HFFc6 (cell line): Measurements from ENCODE around the gene SPRED2. TPM values are rescaled to one million over a fixed set of nuclear protein-coding genes. Genes with fewer than 3 reads are reported as not detected.

Experiments
- DNase-seq: peaks from one replicate; pipeline ENCODE4 v3.0.0-alpha.2; 2018
- H3K27ac Mint-ChIP-seq: 2 replicates; pipeline ENCODE4 v1.8.0; 2020; ENCODE audit warnings: mild to moderate bottlenecking, mixed read lengths
- H3K27me3 Mint-ChIP-seq: 2 replicates; pipeline ENCODE4 v1.8.0; 2021; ENCODE audit warnings: mild to moderate bottlenecking, moderate library complexity, mixed read lengths; ENCODE audit not compliant: insufficient read depth
- H3K36me3 Mint-ChIP-seq: 2 replicates; pipeline ENCODE4 v1.8.0; 2021; ENCODE audit warnings: low read depth, mixed read lengths
- H3K4me1 Mint-ChIP-seq: 2 replicates; pipeline ENCODE4 v1.8.0; 2020; ENCODE audit warnings: low read depth, mixed read lengths
- H3K4me3 Mint-ChIP-seq: 2 replicates; pipeline ENCODE4 v1.8.0; 2020; ENCODE audit warnings: mild to moderate bottlenecking, moderate library complexity, mixed read lengths
- H3K9me3 Mint-ChIP-seq: 2 replicates; pipeline ENCODE4 v1.8.0; 2020; ENCODE audit warnings: mild to moderate bottlenecking, mixed read lengths
- CTCF ChIP-seq: fragments of 200-600 bp; sonication (generic); IDR thresholded peaks from 2 replicates; pipeline ENCODE4 v1.5.0; 2021; ENCODE audit warnings: antibody characterized with exemption, mild to moderate bottlenecking
- total RNA-seq, 6 experiments: library from RNA; stranded (reverse); fragmentation: NEBNext Ultra II Directional; extraction: Animal tissue kit (Norgen Biotek cat#: 25700); gene quantifications; 2 replicates in 1 of 6; 3 replicates in 5 of 6; pipeline ENCODE4 v1.2.3, GENCODE V29; 2021

SPRED2 gene
- total RNA-seq, 6 experiments from 2014 or later = 28.7 to 38.5 (median 33.3) TPM

DNA sequence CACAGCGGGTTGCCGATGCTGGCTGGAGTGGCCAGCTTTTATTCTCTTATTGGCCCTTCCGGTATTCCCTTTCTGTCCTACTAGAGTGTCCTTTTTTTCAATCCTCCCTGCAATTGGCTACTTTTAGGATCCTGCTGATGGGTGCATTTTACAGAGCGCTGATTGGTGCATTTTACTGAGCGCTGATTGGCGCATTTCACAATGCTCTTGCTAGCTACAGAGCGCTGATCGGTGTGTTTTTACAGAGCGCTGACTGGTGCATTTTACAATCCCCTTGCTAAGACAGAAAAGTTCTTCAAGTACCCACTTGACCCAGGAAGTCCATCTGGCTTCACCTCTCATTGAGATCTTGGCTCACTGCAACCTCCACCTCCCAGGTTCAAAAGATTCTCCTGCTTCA is 44.4 kb upstream of the SPRED2 start:
- no peak for TF ChIP-seq CTCF
- Mint-ChIP-seq H3K27me3 (peaks cover 7% of the 10 kb centered on the region), H3K9me3 (peaks cover 58% of the 10 kb centered on the region), H3K27ac (no peak overlapping the region), H3K4me1 (no peaks in the 10 kb centered on the region), H3K36me3 (peaks cover 32% of the 10 kb centered on the region), H3K4me3 (no peak overlapping the region)
- DNase-seq = no peak

- Mint-ChIP-seq H3K27ac (no peak overlapping the region), H3K27me3 (peaks cover 11% of the 10 kb centered on the region), H3K36me3 (peaks cover 32% of the 10 kb centered on the region), H3K4me3 (no peak overlapping the region), H3K4me1 (no peaks in the 10 kb centered on the region), H3K9me3 (peaks cover 58% of the 10 kb centered on the region)
- no peak for TF ChIP-seq CTCF
- DNase-seq = no peak
Measured at GRCh38 chr2:65475000-65475399, 42.6 kb upstream of the SPRED2 start.

DNA sequence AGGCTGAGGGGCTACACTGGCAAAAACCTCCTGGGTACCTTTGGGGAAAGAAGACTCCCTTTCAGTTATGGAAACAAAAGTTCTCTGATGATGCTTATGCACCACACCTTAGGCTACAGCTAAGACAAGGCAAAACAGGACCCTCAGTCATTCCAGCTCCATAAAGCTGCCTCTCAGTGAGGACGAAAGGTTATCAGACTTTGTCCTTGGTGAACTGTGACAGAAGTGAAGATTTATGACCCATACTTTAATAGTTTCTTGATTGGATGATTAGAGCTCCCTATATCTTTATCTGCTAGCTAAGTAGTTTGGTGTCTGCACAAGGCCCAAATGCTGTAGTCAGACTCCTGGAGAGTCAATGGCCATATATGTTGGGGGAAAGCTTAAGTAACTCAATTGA is 40.6 kb upstream of the SPRED2 start:
- DNase-seq = no peak
- peaks cover 52% of the 10 kb centered on the region for H3K9me3 Mint-ChIP-seq
- H3K4me3 Mint-ChIP-seq = no peak overlapping the region
- H3K27me3 Mint-ChIP-seq = peaks cover 4% of the 10 kb centered on the region; the same call in 1 of the 2 replicates
- no peaks in the 10 kb centered on the region for H3K4me1 Mint-ChIP-seq
- H3K27ac Mint-ChIP-seq = no peak overlapping the region
- H3K36me3 Mint-ChIP-seq = peaks cover 32% of the 10 kb centered on the region
- no peak for TF ChIP-seq CTCF

GRCh38 chr2:65471409-65471808 is 39.0 kb upstream of the SPRED2 start:
- H3K27ac Mint-ChIP-seq = no peak overlapping the region
- no peak for DNase-seq
- H3K27me3 Mint-ChIP-seq = peaks cover 4% of the 10 kb centered on the region; the same call in 1 of the 2 replicates
- TF ChIP-seq CTCF = no peak
- peaks cover 36% of the 10 kb centered on the region for H3K9me3 Mint-ChIP-seq
- H3K4me3 Mint-ChIP-seq = no peak overlapping the region
- H3K36me3 Mint-ChIP-seq = peaks cover 26% of the 10 kb centered on the region
- no peaks in the 10 kb centered on the region for H3K4me1 Mint-ChIP-seq

DNA sequence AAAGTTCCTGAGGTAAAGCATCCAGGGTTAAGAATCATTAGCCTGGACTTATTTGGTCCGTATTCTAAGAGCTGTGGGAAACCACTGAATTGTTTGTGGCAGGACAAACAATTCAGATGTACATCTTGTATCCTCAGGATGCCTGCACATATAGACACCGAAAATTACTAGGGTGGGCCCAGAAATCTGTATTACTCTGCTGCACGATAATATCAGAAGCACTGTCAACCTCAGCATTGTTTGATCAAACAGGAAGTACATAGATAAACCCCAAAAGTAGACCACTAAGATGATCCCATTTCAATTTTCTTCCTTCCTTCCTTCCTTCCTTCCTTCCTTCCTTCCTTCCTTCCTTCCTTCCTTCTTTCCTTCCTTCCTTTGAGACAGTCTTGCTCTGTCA is 34.2 kb upstream of the SPRED2 start:
- TF ChIP-seq CTCF = no peak
- no peak for DNase-seq

DNA sequence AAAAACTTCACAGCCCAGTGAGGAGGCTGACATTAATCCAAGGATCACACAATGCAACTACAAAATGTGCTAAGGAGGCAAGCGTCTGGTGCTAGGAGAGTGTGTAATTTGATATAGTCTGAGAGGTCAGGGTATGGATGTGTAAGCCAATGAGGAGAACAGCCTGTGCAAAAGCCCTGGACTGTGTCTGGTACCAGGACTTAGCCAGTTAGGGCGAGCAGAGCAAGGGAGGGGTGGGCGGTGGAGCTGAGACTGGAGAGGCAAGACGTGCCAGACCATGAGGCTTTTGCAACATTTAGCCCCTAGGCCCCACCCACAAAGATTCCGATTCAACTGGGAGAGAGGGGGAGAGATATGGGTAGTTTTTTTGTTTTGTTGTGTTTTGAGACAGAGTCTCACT is 33.5 kb upstream of the SPRED2 start:
- H3K4me3 Mint-ChIP-seq = no peak overlapping the region
- no peak overlapping the region for H3K27ac Mint-ChIP-seq

More for the DNA sequence above, 34.2 kb upstream of the SPRED2 start:
- H3K27ac Mint-ChIP-seq = no peak overlapping the region
- peaks cover 4% of the 10 kb centered on the region for H3K27me3 Mint-ChIP-seq
- peaks cover 17% of the 10 kb centered on the region for H3K4me1 Mint-ChIP-seq
- H3K9me3 Mint-ChIP-seq = no peaks in the 10 kb centered on the region
- H3K4me3 Mint-ChIP-seq = no peak overlapping the region
- H3K36me3 Mint-ChIP-seq = peaks cover 10% of the 10 kb centered on the region

More for the DNA sequence above, 33.5 kb upstream of the SPRED2 start:
- no peak for DNase-seq
- Mint-ChIP-seq H3K36me3 (peaks cover 14% of the 10 kb centered on the region), H3K4me1 (peaks cover 17% of the 10 kb centered on the region), H3K27me3 (peaks cover 4% of the 10 kb centered on the region), H3K9me3 (no peaks in the 10 kb centered on the region)
- TF ChIP-seq CTCF = no peak
